OCI-LY7 (cell line): ENCODE measurements around the gene TMEM215. TPM values are rescaled to one million over a fixed set of nuclear protein-coding genes. Genes with fewer than 3 reads are reported as not detected.

Experiments used
- Bru-seq: library from RNA; stranded (reverse); fragments of 400-500 nt; gene quantifications from one replicate; lab custom pipeline; 2021; lab: Mats Ljungman, UMichigan
- BruChase-seq, 2 experiments: library from RNA; stranded (reverse); fragments of 400-500 nt; gene quantifications; one replicate each; lab custom pipeline; 2021; lab: Mats Ljungman, UMichigan
- BruUV-seq: library from RNA; stranded (reverse); fragments of 400-500 nt; replicated peaks from 2 replicates; lab custom pipeline; 2021; lab: Mats Ljungman, UMichigan
- CTCF ChIA-PET: fragments of 300-600 bp; sonication (Branson Sonifier 250); formaldehyde crosslinking; loops from one replicate; lab custom pipeline; 2022; ENCODE audit warnings: antibody characterized with exemption; ENCODE audit not compliant: unreplicated experiment; lab: Charles Lee
- POLR2A ChIA-PET: fragments of 300-600 bp; sonication (Branson Sonifier 250); formaldehyde crosslinking; loops from one replicate; lab custom pipeline; 2022; ENCODE audit warnings: antibody characterized with exemption; lab: Charles Lee
- DNase-seq: peaks from one replicate; pipeline ENCODE4 v3.0.0-alpha.2; 2015; ENCODE audit warnings: low spot score
- H2AFZ ChIP-seq: fragments of 200-600 bp; sonication (generic), shearing (Covaris generic); 2 replicates; pipeline ENCODE4 v1.6.1; 2014; ENCODE audit warnings: mild to moderate bottlenecking, antibody characterized with exemption, low read length, moderate library complexity
- H3K27ac ChIP-seq: fragments of 200-600 bp; sonication (generic); 2 replicates; pipeline ENCODE4 v1.5.1; 2014; ENCODE audit warnings: mixed run types, low read depth, mild to moderate bottlenecking, moderate library complexity, low read length, inconsistent platforms; ENCODE audit not compliant: poor library complexity, severe bottlenecking
- H3K36me3 ChIP-seq: fragments of 200-600 bp; sonication (generic); 2 replicates; pipeline ENCODE4 v1.6.1; 2014; ENCODE audit warnings: mild to moderate bottlenecking, antibody characterized with exemption, low read length, moderate library complexity, mixed read lengths; ENCODE audit not compliant: insufficient read depth
- H3K4me1 ChIP-seq: fragments of 200-600 bp; sonication (generic); 2 replicates; pipeline ENCODE4 v1.5.1; 2014; ENCODE audit warnings: mild to moderate bottlenecking, low read length; ENCODE audit not compliant: insufficient read depth, poor library complexity, severe bottlenecking
- H3K4me2 ChIP-seq: fragments of 200-600 bp; sonication (generic); 2 replicates; pipeline ENCODE4 v1.6.1; 2014; ENCODE audit warnings: mild to moderate bottlenecking, low read length
- H3K4me3 ChIP-seq: fragments of 200-600 bp; sonication (generic); 2 replicates; pipeline ENCODE4 v1.5.1; 2014; ENCODE audit warnings: mild to moderate bottlenecking, low read depth, low read length; ENCODE audit not compliant: poor library complexity, severe bottlenecking
- H3K79me2 ChIP-seq: fragments of 200-600 bp; sonication (generic); 2 replicates; pipeline ENCODE4 v1.6.1; 2016; ENCODE audit warnings: low read depth, mild to moderate bottlenecking, low read length, moderate library complexity, mixed read lengths; ENCODE audit not compliant: insufficient read depth
- H3K9me2 ChIP-seq: fragments of 200-600 bp; sonication (generic); 2 replicates; pipeline ENCODE4 v1.6.1; 2016; ENCODE audit warnings: mild to moderate bottlenecking, low read length, mixed read lengths; ENCODE audit not compliant: insufficient read depth
- H3K9me3 ChIP-seq: fragments of 200-600 bp; sonication (generic); 2 replicates; pipeline ENCODE4 v1.6.1; 2014; ENCODE audit warnings: mild to moderate bottlenecking, mixed run types, low read length, mixed read lengths
- H4K20me1 ChIP-seq: fragments of 200-600 bp; sonication (generic); 2 replicates; pipeline ENCODE4 v1.6.1; 2014; ENCODE audit warnings: mild to moderate bottlenecking, antibody characterized with exemption, low read length, moderate library complexity, mixed read lengths; ENCODE audit not compliant: insufficient read depth
- EZH2phosphoT487 ChIP-seq: fragments of 200-600 bp; sonication (generic); IDR thresholded peaks from 2 replicates; pipeline ENCODE4 v1.6.1; 2018; ENCODE audit warnings: low read depth, borderline replicate concordance, mild to moderate bottlenecking, mixed run types, antibody characterized with exemption, low read length, moderate library complexity, mixed read lengths
- intact Hi-C: fragments of 100-400 bp; cut with micrococcal nuclease; formaldehyde crosslinking; loops from one replicate; pipeline ENCODE4 v1.10.0; 2022; ENCODE audit not compliant: unreplicated experiment
- long read RNA-seq: library from polyadenylated mRNA; stranded (forward); transcript quantifications from one replicate; pipeline ENCODE4 v2.0.0, GENCODE V29; 2022
- total RNA-seq, 2 experiments: library from RNA; depleted of rRNA in 1 of 2; stranded (reverse); fragments of >200 nt in 1 of 2; shearing (Covaris generic) in 1 of 2; gene quantifications; 2 replicates each; pipeline ENCODE4 v1.2.3, GENCODE V29; 2014 to 2022
- TF ChIP-seq, protein P1 (sequence below): fragments of 200-600 bp; sonication (generic); conservative IDR thresholded peaks from 2 replicates; pipeline ENCODE4 v1.5.1; 2014; ENCODE audit warnings: mild to moderate bottlenecking, antibody characterized with exemption, low read length, moderate library complexity, mixed read lengths

TMEM215 gene
- total RNA-seq (2014; rRNA removed; shearing (Covaris generic)) = 0.10 TPM in 1 of 2 replicates, not detected in the other
- not detected in 2 replicates for total RNA-seq (2022)
- Bru-seq, nascent RNA = not detected
- BruChase-seq, experiment 1, labeled RNA remaining after a 6-hour chase = not detected
- BruChase-seq, experiment 2, labeled RNA remaining after a 2-hour chase = not detected
- long read RNA-seq = 0 reads

DNA sequence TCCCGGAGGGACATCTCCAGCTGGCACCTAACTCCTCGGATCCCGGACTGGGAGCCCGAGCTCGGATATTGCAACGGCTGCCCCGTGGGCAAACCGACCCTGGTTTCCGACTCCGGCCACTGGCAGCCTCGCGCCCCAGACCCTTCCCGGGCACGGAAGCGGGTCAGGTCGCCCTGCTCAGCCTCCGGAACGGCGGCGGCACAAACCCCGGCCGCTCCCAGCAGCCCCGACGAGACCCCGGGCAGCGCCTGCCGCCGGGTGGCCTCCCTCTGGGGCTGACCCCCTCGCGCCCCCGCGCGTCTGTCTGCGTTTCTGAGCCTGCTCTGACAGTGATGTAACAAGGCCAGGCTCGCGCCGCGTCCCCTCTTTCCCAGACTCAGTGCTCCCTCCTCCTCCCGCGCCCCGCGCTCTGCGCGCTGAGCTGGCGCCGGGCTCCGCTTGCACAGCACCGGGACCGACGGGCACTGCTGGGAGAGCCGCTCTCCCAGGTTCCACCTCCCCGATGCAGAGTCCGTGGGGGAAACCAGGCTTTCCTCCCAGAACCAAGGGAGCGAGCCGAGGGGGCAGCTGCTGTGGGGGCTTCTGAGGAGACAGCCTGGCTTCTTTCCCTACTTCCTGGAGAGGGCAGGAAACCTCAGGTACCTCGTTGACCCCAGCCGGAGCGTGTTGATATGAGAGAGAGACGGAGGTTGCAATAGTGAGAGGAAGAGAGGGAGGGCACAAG, at the start of gene TMEM215:
Gene TMEM215, plus strand, starts transcription at position 373 of the 724 bp plus-strand sequence. CDS start 644 bp downstream, outside the sequence.
- intact Hi-C loops = no loop called here
- Histone ChIP-seq H2AFZ (no peak within 1 kb of the TSS), H3K9me3 (no peaks in the 10 kb centered on the region), H3K27ac (no peak within 1 kb of the TSS), H3K4me3 (no peak within 1 kb of the TSS), H3K9me2 (no peaks in the 10 kb centered on the region), H3K4me2 (no peak within 1 kb of the TSS), H3K79me2 (no peaks in the 10 kb centered on the region), H4K20me1 (no peaks in the 10 kb centered on the region), H3K36me3 (no peaks in the 10 kb centered on the region), H3K4me1 (no peaks in the 10 kb centered on the region)
- TF ChIP-seq EZH2phosphoT487 = no peak
- TF ChIP-seq, protein P1, sequence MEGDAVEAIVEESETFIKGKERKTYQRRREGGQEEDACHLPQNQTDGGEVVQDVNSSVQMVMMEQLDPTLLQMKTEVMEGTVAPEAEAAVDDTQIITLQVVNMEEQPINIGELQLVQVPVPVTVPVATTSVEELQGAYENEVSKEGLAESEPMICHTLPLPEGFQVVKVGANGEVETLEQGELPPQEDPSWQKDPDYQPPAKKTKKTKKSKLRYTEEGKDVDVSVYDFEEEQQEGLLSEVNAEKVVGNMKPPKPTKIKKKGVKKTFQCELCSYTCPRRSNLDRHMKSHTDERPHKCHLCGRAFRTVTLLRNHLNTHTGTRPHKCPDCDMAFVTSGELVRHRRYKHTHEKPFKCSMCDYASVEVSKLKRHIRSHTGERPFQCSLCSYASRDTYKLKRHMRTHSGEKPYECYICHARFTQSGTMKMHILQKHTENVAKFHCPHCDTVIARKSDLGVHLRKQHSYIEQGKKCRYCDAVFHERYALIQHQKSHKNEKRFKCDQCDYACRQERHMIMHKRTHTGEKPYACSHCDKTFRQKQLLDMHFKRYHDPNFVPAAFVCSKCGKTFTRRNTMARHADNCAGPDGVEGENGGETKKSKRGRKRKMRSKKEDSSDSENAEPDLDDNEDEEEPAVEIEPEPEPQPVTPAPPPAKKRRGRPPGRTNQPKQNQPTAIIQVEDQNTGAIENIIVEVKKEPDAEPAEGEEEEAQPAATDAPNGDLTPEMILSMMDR = no peak
- no peak for DNase-seq
- CTCF ChIA-PET = no interaction called here
- POLR2A ChIA-PET = no interaction called here
- no TSS peak for BruUV-seq

DNA sequence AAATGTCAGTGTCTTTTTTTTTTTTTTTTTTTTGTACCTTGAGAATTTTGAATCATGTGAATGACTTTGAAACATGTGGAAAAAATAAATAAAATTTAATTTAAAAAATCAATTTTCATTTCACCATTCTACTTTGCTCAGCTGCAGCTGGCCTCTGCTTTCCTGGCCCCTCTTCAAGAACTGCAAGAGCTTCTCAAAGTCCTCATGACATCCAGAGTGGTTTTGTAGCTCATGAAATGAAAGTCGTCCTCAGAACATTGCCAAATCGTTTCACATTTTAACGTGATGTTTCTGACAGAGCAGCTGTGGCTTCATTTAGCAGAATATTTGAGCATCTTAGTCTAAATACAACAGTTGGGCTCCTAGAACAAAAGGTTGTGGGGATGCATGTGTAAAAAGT, 47.9 kb upstream of the TMEM215 start:
- no peaks in the 10 kb centered on the region for H3K9me2 ChIP-seq
- H2AFZ ChIP-seq = no peak overlapping the region
- no peaks in the 10 kb centered on the region for H3K4me1 ChIP-seq
- no peak for TF ChIP-seq EZH2phosphoT487
- TF ChIP-seq, protein P1 = no peak
- ChIA-PET CTCF (no interaction called here), POLR2A (interaction anchor here (0.6 to 0.7 kb wide), 2 partner anchors 124 to 190 kb away, joined by 3 read pairs; no protein-coding TSS in a partner anchor)
- DNase-seq = no peak
- no peak overlapping the region for H3K4me2 ChIP-seq
- H3K36me3 ChIP-seq = no peaks in the 10 kb centered on the region
- H3K27ac ChIP-seq = no peak overlapping the region
- H4K20me1 ChIP-seq = no peaks in the 10 kb centered on the region
- no peaks in the 10 kb centered on the region for H3K79me2 ChIP-seq
- H3K9me3 ChIP-seq = no peaks in the 10 kb centered on the region
- no peak overlapping the region for H3K4me3 ChIP-seq
- intact Hi-C loops = no loop called here
- BruUV-seq = no TSS peak

- intact Hi-C loops = no loop called here
- no peak overlapping the region for H2AFZ ChIP-seq
- no peak for TF ChIP-seq EZH2phosphoT487
- TF ChIP-seq, protein P1 = no peak
- H3K4me1 ChIP-seq = no peaks in the 10 kb centered on the region
- ChIA-PET POLR2A (no interaction called here), CTCF (no interaction called here)
- H3K9me3 ChIP-seq = no peaks in the 10 kb centered on the region
- no peak overlapping the region for H3K4me2 ChIP-seq
- no peak for DNase-seq
- H3K27ac ChIP-seq = no peak overlapping the region
- H4K20me1 ChIP-seq = no peaks in the 10 kb centered on the region
- no peaks in the 10 kb centered on the region for H3K79me2 ChIP-seq
- no peaks in the 10 kb centered on the region for H3K36me3 ChIP-seq
- H3K9me2 ChIP-seq = no peaks in the 10 kb centered on the region
- BruUV-seq = no TSS peak
- H3K4me3 ChIP-seq = no peak overlapping the region
Observed at GRCh38 chr9:32737378-32737777, 46.0 kb upstream of the TMEM215 start.
